Liver (tissue), 3 donors: ENCODE data around the gene NAPA.

Experiments used
- CTCF ChIP-seq: fragments of 150-350 bp; IDR thresholded peaks from 2 replicates; pipeline ENCODE4 v1.5.1; 2017; ENCODE audit warnings: improper control_type of control experiment, low read depth, low read length; ENCODE audit not compliant: missing input control
- EGR1 ChIP-seq, 2 donors: IDR thresholded peaks; 2 replicates each; pipeline ENCODE4 v1.6.1; 2016 to 2018; ENCODE audit warnings: antibody characterized with exemption in 2 of 2, low read depth in 2 of 2
- JUND ChIP-seq, 2 donors: IDR thresholded peaks; 2 replicates each; pipeline ENCODE4 v1.6.1; 2016; ENCODE audit warnings: antibody characterized with exemption in 2 of 2
- MAX ChIP-seq: IDR thresholded peaks from 2 replicates; pipeline ENCODE4 v1.6.1; 2016; ENCODE audit warnings: antibody characterized with exemption
- RAD21 ChIP-seq, 2 donors: IDR thresholded peaks; 2 replicates each; pipeline ENCODE4 v1.6.1; 2016; ENCODE audit warnings: antibody characterized with exemption in 2 of 2, mild to moderate bottlenecking in 2 of 2
- REST ChIP-seq: IDR thresholded peaks from 2 replicates; pipeline ENCODE4 v1.6.1; 2016; ENCODE audit warnings: antibody characterized with exemption, mild to moderate bottlenecking
- RXRA ChIP-seq, 2 donors: IDR thresholded peaks; 2 replicates each; pipeline ENCODE4 v1.6.1; 2017 to 2018; ENCODE audit warnings: antibody characterized with exemption in 2 of 2, mild to moderate bottlenecking in 1 of 2
- TAF1 ChIP-seq: conservative IDR thresholded peaks from 2 replicates; pipeline ENCODE4 v1.6.1; 2016; ENCODE audit warnings: antibody characterized with exemption, mild to moderate bottlenecking
- YY1 ChIP-seq: IDR thresholded peaks from 2 replicates; pipeline ENCODE4 v1.6.1; 2016; ENCODE audit warnings: antibody characterized with exemption, mild to moderate bottlenecking
- ZBTB33 ChIP-seq: IDR thresholded peaks from 2 replicates; pipeline ENCODE4 v1.6.1; 2016; ENCODE audit warnings: antibody characterized with exemption
- donor health status: healthy.
- donor health status: healthy.

- TF ChIP-seq CTCF (no peak), RAD21 (IDR thresholded peaks at IDR 0.05) (no peak), TAF1 (no peak), EGR1 (IDR thresholded peaks at IDR 0.05; ENCODE audit: low read depth in 2 of 2) (no peak), MAX (no peak), REST (no peak), RXRA (IDR thresholded peaks at IDR 0.05) (no peak), ZBTB33 (no peak), YY1 (no peak), JUND (IDR thresholded peaks at IDR 0.05) (no peak)
These were observed 68.9 kb downstream of the NAPA start for GRCh38 chr19:47445937-47446402.
